ENCODE results near the gene HDAC9. TPM values are rescaled to one million over a fixed set of nuclear protein-coding genes. Genes with fewer than 3 reads are reported as not detected.

The HDAC9 gene
- total RNA-seq, 2 donors from 2014 or later = 4.9 to 12.9 TPM

DNA sequence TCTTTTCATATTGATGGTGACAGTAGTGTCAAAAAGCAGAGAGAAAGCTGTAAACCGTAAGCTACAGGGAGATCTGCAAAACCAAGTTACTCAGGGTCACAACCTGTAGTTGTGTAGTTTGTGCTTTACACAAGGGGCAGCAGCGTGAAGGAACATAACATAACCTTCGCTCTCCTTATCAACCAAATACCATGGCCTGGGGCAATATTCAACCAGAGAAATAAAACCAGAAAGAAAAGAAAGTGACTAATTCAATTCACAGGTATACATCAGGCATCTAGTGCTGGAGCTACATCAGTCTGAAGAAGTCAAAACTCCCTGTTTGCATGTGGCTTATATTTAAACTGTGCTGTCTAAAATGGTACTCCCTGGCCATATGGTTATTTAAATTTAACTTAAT, 397.6 kb downstream of the HDAC9 start:
- intact Hi-C loops (cut with DNase I) = no loop called here
- ATAC-seq = no peak
- Histone ChIP-seq H3K9me3 (no peaks in the 10 kb centered on the region), H3K4me1 (no peaks in the 10 kb centered on the region), H3K4me3 (no peak overlapping the region), H3K27ac (no peak overlapping the region), H3K27me3 (no peaks in the 10 kb centered on the region), H3K36me3 (replicated peaks in 1 of 2; ENCODE audit: insufficient read depth in 1 of 2, low read depth in 2 of 2) (no peaks in the 10 kb centered on the region)
- 67 to 68% methylated on average over 3 of the region's 3 CpGs for WGBS, 2 donors
- no peak for DNase-seq
- no peak for TF ChIP-seq POLR2A (IDR thresholded peaks at IDR 0.05)
- TF ChIP-seq, protein P1, sequence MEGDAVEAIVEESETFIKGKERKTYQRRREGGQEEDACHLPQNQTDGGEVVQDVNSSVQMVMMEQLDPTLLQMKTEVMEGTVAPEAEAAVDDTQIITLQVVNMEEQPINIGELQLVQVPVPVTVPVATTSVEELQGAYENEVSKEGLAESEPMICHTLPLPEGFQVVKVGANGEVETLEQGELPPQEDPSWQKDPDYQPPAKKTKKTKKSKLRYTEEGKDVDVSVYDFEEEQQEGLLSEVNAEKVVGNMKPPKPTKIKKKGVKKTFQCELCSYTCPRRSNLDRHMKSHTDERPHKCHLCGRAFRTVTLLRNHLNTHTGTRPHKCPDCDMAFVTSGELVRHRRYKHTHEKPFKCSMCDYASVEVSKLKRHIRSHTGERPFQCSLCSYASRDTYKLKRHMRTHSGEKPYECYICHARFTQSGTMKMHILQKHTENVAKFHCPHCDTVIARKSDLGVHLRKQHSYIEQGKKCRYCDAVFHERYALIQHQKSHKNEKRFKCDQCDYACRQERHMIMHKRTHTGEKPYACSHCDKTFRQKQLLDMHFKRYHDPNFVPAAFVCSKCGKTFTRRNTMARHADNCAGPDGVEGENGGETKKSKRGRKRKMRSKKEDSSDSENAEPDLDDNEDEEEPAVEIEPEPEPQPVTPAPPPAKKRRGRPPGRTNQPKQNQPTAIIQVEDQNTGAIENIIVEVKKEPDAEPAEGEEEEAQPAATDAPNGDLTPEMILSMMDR (IDR thresholded peaks at IDR 0.05) = no peak

DNA sequence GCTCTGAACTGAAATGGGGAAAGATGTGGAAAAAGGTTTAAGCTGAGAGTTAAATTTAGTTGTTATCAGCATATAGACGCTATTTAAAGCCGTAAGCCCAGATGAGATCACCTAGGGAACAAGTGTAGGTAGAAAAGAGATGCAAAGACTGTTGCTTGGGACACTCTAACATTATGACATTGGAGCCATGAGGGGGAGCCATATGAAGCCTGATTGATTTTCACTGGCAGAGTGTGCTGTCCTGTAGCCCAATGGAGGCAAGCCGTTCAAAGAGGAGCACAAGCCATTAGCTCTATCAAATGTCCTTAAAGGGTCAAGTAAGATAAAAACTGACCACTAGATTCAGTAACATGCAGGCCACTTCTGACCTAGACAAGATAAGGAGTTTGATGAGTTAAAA, 398.6 kb downstream of the HDAC9 start:
- no peaks in the 10 kb centered on the region for H3K27me3 ChIP-seq
- H3K36me3 ChIP-seq (replicated peaks in 1 of 2; ENCODE audit: insufficient read depth in 1 of 2, low read depth in 2 of 2) = no peaks in the 10 kb centered on the region
- 58 to 64% methylated on average over 3 of the region's 3 CpGs for WGBS, 2 donors
- H3K27ac ChIP-seq = no peak overlapping the region
- no peaks in the 10 kb centered on the region for H3K4me1 ChIP-seq
- ATAC-seq (no peak), DNase-seq (no peak)
- TF ChIP-seq, protein P1 (IDR thresholded peaks at IDR 0.05) = no peak
- TF ChIP-seq POLR2A (IDR thresholded peaks at IDR 0.05) = no peak
- H3K4me3 ChIP-seq = no peak overlapping the region
- intact Hi-C loops (cut with DNase I) = no loop called here
- H3K9me3 ChIP-seq = no peaks in the 10 kb centered on the region

DNA sequence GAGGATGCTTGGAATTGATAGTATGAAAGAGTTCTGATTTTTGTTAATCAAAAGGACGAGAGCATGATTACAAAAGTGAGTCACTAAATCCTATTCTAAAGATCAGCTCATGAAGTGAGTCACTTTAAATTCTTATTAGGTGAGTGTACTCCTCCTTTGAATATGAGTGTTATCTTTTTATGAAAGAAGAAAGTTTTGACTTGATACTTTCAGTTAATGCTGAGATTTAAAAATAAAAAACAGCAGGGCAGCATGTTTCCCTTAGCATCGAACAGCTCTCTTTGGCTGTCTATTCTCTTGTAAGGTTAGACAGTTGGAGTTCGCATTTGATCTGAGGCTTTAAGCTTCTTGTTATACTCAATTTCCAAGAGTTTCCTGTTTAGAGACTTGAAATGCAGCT, 399.9 kb downstream of the HDAC9 start:
- Histone ChIP-seq H3K9me3 (no peaks in the 10 kb centered on the region), H3K27me3 (no peaks in the 10 kb centered on the region), H3K36me3 (replicated peaks in 1 of 2; ENCODE audit: insufficient read depth in 1 of 2, low read depth in 2 of 2) (no peaks in the 10 kb centered on the region), H3K4me3 (no peak overlapping the region), H3K27ac (no peak overlapping the region), H3K4me1 (no peaks in the 10 kb centered on the region)
- no peak for ATAC-seq
- WGBS, 2 donors = 65 to 67% methylated on average over 3 of the region's 3 CpGs
- intact Hi-C loops (cut with DNase I) = no loop called here
- no peak for TF ChIP-seq POLR2A (IDR thresholded peaks at IDR 0.05)
- TF ChIP-seq, protein P1 (IDR thresholded peaks at IDR 0.05) = no peak
- no peak for DNase-seq

DNA sequence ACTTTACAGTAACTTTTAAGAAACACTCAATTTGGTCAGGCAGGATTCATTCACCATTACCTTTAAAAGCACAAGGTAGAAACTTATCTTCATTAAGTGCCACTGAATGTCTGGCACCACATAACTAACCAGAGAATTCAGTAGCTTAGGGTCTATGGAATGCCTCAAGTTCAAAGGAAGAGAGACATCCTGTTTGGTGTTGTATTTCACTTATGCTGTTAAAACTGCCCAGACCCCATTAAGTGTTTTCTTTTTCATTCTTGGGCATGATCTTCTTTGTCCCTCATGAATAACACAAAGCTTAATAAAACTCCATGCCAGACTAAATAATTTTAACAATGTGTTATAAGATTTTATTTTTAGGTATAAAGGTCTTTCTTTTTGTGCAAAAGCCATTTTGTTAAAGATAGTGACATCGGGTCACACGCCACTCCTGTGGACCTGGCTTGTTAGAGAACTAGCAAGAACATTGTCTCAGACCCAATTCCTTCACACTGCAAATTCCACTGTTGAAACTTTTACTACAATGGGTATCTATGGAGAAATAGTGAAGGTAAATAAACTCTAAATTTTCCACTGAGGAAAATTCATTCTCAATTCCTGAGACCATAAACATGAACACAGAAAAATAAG, 400.9 kb downstream of the HDAC9 start:
- intact Hi-C loops (cut with DNase I) = no loop called here
- ATAC-seq = no peak
- no peak for DNase-seq
- TF ChIP-seq POLR2A (IDR thresholded peaks at IDR 0.05) = no peak
- TF ChIP-seq, protein P1 (IDR thresholded peaks at IDR 0.05) = no peak
- Histone ChIP-seq H3K27me3 (no peaks in the 10 kb centered on the region), H3K4me3 (no peak overlapping the region), H3K9me3 (no peaks in the 10 kb centered on the region), H3K4me1 (no peaks in the 10 kb centered on the region), H3K36me3 (replicated peaks in 1 of 2; ENCODE audit: insufficient read depth in 1 of 2, low read depth in 2 of 2) (no peaks in the 10 kb centered on the region), H3K27ac (no peak overlapping the region)
- WGBS, 2 donors = 74 to 86% methylated on average over 2 of the region's 2 CpGs

DNA sequence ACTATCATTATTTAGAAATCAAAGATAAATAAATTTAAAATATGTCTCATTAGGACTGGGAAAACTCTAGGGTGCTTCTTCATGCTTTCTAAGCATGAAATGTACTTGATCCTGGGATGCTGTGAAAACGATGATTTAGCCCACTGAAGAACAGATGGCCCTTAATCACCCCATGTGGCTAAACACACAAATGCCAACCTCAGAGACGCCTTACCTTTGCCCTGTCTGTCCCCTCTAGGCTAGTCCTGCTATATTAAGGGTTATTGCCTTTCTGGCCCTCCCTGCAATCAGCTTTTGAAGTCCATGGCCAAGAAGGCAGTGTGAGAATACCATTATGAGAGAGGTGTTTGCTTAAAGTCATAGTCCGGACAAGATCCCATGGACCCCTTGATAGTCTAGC, 404.7 kb downstream of the HDAC9 start:
- 45 to 53% methylated on average over 3 of the region's 3 CpGs for WGBS, 2 donors

More for the DNA sequence above, 404.7 kb downstream of the HDAC9 start:
- Histone ChIP-seq H3K4me3 (no peak overlapping the region), H3K36me3 (replicated peaks in 1 of 2; ENCODE audit: insufficient read depth in 1 of 2, low read depth in 2 of 2) (no peaks in the 10 kb centered on the region), H3K4me1 (no peaks in the 10 kb centered on the region), H3K9me3 (no peaks in the 10 kb centered on the region), H3K27ac (no peak overlapping the region), H3K27me3 (no peaks in the 10 kb centered on the region)
- TF ChIP-seq POLR2A (IDR thresholded peaks at IDR 0.05) = no peak
- TF ChIP-seq, protein P1 (IDR thresholded peaks at IDR 0.05) = no peak
- intact Hi-C loops (cut with DNase I) = no loop called here
- no peak for ATAC-seq
- no peak for DNase-seq
